Erythroblast (primary cell): Measurements from ENCODE around the gene LDB3.
"Not testable (repeated sequence)": the region's sequence is repeated elsewhere in the genome, so short reads cannot be mapped to it uniquely, and the experiment has no call there.

Experiments used
- GATA1 ChIP-seq: IDR thresholded peaks from 2 replicates; pipeline ENCODE4 v1.6.1; 2011; ENCODE audit warnings: low read depth, mild to moderate bottlenecking, control low read depth, low read length, moderate library complexity
- POLR2A ChIP-seq: IDR thresholded peaks from 2 replicates; pipeline ENCODE4 v1.6.1; 2011; ENCODE audit warnings: mild to moderate bottlenecking, low read length

- not testable (repeated sequence) for TF ChIP-seq POLR2A, GATA1
These were observed 22.6 kb upstream of the LDB3 start for GRCh38 chr10:86645621-86646165.
